Jurkat, Clone E6-1 (cell line): ENCODE measurements around the gene CLIP1.
A peak's percentile ranks its signal among the peaks of the same experiment; 100 is the strongest.
"Not testable (repeated sequence)": the region's sequence is repeated elsewhere in the genome, so short reads cannot be mapped to it uniquely, and the experiment has no call there.

Experiments used
- DNase-seq: peaks from one replicate; pipeline ENCODE4 v3.0.0-alpha.2; 2011; ENCODE audit warnings: low read depth, low spot score
- H3K4me3 ChIP-seq: 2 replicates; pipeline ENCODE4 v1.5.1; 2011; ENCODE audit warnings: mild to moderate bottlenecking, low read length, control low read depth, moderate library complexity

CLIP1 gene

DNA sequence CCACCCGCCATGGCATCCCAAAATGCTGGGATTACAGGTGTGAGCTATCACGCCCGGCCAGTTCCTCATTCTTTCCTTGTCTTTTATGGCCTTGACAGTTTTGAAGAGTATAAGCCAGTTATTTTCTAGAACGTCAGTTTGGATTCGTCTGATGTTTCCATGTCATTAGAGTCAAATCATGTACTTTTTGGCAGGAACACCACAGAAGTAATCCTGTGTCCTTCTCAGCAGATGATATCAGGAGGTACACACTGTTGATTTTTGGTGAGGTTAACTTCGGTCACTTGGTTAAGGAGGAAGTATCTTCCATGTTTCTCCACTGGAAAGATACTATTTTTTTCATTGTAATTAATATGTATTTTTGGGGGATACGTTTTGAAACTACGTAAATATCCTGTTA, 131.0 kb downstream of the CLIP1 start:
- H3K4me3 ChIP-seq = no peak overlapping the region
- DNase-seq = no peak

DNA sequence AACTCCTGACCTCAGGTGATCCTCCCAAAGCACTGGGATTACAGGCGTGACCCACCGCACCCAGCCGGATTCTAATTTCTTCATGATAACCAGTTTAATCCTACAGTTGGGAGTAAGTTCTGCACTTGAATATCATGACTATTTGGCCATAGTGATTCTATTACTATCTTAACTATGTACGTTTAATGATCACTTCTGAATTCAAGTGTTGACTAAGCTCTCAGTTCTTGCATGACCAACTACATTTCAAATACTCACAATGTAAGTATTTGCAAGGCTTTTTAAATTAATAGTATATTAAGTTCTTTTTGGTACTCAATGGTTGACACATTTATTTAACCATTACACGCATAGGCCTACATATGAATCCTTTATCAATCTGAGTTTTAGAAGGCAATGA, 138.8 kb downstream of the CLIP1 start:
- DNase-seq = no peak
- no peak overlapping the region for H3K4me3 ChIP-seq

DNA sequence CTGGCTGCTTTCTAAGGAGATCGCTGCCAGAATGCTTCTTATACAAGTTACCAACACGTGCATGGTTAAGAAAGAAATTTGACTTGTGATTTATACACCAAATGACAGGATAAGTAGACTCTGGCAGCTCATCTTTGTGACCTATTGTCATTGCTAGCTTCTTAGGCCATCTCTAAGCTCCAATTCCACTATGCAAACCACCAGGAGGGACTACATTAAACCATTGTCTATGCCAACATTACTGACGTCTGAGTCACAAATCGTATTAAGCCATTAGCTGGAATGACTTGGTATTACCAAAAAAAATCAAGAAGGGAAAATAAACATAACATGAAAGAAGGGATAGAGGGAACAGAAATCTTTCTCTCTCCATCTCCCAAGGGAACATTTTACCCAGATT, 140.4 kb downstream of the CLIP1 start:
- no peak for DNase-seq
- no peak overlapping the region for H3K4me3 ChIP-seq

DNA sequence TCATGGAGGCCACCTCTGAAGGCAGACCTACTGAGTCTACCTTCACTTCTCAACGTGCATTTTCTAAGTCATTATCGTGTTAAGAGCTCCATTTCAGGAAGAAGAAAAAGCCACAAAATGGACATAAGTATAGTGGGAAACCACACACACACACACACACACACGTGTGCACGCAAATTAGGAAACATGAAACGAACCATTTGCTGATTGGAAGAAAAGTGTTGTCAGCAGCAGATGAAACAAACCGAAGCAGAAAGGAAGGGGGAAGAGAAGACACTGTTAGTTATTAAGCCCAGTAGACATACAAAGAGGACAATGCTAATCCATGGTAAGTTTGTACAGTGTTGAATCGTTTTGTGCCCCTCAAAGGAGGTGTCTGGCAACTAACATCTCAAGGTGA, 146.2 kb downstream of the CLIP1 start:
- H3K4me3 ChIP-seq = no peak overlapping the region
- no peak for DNase-seq

DNA sequence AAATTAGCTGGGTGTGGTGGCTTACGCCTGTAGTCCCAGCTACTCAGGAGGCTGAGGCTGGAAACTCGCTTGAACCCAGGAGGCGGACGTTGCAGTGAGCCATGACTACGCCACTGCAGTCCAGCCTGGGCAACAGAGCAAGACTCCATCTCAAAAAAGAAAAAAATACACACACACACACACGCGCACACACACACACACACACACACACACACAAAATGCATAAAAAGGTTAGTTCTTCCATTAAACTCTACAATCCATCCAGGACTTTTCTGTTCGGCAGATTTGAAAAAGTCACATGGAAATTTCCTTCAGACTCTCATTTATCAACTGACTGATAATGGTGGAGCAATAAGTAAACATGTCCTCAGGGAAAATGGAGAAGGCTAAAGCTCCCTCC, 147.0 kb downstream of the CLIP1 start:
- no peak overlapping the region for H3K4me3 ChIP-seq
- no peak for DNase-seq

DNA sequence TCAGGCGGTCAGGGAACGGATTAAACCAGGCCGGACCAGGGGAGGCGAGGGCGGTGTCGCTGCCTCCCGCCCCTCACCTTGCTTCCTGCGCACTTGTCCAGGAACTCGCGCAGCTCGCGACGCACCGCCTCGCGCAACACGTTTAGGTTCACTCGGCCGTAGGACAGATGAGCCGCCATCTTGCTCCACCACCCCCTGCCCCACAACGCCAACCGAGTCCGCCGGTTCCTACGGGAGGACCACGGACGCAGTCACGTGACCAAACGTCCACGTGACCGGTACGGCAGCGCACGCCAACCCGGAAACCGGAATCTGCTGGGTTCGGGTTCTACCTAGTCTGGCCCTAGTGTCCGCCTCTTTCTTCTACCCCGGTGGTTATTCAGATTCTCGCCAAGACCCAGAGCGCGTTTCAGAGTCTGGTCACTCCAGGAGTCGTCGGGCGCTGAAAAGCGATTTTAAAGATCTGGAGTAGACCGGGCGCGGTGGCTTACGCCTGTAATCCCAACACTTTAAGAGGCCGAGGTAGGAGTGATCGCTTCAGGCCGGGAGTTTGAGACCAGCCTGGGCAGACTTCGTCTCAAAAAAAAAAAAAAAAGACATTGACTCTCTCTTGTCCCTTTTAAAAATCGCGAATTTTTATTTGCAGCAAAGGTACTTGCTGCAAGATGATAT, 156.1 kb downstream of the CLIP1 start, which contains the start of gene VPS33A:
Gene VPS33A, minus strand, starts transcription at position 265 of the 672 bp plus-strand sequence. Its CDS starts 86 bp downstream, at position 179.
- peak within 1 kb of the TSS; percentile 93 for H3K4me3 ChIP-seq
- peak; percentile 98 for DNase-seq

DNA sequence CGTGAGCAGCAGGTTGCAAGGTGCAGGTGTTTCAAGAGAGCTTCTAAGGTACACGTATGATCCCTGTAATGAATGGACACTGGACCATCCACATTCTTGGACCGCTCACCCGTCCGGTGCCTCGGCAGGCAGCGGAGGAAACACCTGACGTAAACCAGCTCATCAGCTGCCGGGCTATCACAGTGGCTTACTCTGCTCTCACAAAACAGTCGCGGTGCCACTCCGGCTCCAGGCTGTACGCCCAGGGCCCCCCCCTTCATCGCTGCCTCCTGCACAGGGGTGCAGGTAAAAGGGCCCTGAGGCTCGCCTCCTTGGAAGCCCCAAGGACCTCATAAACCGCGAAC, 156.6 kb downstream of the CLIP1 start:
- DNase-seq = no peak
- H3K4me3 ChIP-seq = peak overlapping the region; percentile 93

DNA sequence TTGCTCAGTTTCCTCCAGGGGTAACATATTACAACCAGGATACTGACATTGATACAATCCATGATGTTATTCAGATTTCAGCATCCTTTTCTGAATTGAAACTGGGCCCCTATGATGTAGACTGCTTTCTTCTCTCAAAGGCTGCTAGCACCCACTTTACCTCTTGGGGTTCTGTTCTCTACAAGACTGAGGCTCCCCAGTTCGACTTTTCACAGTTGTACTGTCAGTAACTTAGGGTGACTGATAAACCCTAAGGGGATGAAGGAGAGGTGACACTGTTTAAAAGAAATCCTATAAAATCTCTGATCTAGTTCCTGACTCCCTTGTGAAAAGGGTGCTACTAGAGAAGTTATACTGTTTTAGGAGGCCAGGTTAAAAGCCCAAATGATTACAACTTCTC, 157.0 kb downstream of the CLIP1 start:
- DNase-seq = no peak
- peak overlapping the region; percentile 93 for H3K4me3 ChIP-seq

DNA sequence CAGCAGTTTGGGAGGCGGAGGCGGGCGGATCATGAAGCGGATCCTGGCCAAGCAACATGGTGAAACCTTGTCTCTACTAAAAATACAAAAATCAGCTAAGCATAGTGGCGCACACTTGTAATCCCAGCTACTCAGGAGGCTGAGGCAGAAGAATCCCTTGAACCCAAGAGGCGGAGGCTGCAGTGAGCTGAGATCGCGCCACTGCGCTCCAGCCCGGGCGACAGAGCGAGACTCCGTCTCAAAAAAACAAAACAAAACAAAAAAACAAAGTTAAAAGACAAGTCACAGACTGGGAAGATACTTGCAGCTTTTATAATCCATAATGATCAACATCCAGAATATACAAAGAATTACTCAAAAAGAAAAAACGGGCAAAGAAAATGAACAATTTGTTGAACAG, 161.7 kb downstream of the CLIP1 start:
- not testable (repeated sequence) for H3K4me3 ChIP-seq, DNase-seq

DNA sequence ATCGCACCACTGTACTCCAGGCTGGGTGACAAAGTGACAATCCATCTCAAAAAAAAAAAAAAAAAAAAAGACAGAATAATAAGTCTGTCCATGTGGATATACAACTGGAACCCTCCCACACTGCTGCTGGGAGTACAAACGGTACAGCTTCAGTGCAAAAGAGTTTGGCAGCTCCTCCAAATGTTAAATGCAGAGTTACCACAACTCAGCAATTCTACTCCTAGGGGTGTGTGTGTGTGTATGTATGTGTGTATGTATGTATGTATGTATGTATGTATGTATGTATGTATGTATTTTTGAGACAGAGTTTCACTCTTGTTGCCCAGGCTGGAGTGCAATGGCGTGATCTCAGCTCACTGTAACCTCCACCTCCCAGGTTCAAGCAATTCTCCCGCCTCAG, 163.5 kb downstream of the CLIP1 start:
- not testable (repeated sequence) for DNase-seq, H3K4me3 ChIP-seq

DNA sequence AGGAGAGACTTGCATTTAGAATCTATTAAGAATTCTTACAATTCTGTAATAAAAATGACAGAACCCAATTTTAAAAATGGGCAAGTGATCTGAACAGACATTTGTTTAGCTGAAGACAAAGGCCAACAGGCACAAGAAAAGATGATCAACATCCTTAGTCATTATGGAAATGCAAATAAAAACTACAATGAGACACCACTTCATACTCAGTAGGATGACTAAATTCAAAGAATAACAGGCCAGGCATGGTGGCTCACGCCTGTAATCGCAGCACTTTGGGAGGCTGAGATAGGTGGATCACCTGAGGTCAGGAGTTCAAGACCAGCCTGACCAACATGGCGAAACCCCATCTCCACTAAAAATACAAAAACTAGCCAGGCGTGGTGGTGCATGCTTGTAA, 164.0 kb downstream of the CLIP1 start:
- not testable (repeated sequence) for DNase-seq, H3K4me3 ChIP-seq

DNA sequence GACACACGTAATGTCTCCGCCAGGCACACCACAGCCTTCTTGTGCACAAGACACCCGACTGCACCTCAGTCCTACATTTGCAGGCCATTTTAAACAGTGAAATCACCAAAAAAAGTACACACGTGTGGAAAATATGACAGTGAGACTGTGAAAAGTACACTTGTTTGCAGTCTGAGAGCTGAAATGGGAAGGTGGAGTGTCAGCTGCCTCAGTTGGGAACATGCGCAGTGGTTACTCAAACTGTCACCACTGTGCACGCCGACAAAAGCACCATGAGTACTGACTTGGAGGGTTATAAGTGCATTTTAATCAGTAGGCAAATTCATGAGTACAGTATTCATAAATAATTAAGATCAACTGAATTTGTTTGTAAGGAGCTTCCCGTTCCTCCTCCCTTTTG, 171.9 kb downstream of the CLIP1 start:
- DNase-seq = no peak
- no peak overlapping the region for H3K4me3 ChIP-seq

DNA sequence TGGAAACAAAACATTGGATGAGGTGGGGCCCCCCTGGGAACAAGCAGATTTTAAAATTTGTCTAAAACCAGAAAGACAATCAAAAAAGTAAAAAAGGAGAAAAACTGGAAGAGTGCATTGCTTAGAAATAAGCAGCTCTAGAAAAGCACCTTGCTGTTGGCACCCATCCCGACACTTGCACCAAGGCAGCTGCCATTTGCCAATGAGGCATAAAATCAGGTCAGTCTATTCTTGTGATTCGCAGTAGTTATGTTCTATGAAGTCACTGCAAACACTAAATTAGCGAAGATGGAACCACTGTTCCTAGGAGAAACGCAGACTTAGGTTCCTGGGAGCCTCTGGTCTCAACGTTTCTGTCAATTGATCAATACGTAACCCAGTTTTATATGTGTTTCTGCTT, 172.4 kb downstream of the CLIP1 start:
- H3K4me3 ChIP-seq = no peak overlapping the region
- no peak for DNase-seq

DNA sequence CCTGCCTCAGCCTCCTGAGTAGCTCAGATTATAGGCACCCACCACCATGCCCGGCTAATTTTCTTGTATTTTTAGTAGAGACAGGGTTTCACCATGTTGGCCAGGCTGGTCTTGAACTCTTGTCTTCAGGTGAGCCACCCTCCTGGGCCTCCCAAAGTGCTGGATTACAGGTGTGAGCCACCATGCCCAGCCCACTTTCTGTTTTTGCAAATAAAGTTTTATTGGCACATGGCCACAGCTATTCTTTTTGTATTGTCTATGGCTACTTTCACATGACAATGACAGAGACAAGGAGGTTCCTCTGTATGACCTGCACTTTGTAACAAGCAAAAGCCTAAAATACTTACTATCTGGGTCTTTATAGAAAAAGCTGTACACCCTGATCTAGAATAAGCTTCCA, 176.9 kb downstream of the CLIP1 start:
- no peak overlapping the region for H3K4me3 ChIP-seq
- no peak for DNase-seq

DNA sequence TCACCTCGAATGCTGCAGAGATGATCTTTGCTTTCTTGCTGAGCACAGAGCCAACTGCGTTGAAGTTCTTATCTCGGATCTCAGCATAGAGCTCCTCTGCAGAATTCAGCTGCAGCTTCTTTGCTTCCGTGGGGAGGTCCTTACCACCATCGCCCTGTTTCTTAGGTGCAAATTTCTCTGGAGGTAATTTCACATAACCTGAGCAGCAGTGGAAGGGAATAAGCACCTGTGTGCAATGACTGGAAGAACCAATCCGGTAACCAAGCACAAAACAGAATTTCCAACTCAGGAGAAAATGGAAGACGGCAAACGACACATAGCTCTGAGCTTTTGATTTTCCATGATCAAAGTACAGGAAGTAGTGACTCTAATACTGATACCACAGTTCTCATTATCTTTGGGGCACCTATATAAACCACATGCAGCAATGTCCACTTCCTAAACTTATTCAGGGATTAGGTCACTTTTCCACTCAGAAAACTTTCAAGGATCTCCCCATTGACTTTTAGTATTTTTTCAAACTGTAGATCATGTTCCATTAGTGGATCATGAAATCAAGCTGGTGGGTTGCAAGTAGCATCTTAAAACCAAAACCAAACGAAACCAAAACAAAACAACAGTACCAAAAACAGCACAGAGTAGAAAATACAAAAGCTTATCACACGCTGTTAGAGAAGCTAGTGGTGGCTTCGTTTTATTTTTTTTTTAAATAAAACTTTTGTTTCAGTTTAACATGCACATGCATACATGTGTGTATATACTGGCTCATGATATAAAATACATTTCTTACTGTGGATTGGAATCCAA, 177.7 kb downstream of the CLIP1 start:
- peak overlapping the region; percentile 41 for H3K4me3 ChIP-seq
- peak; percentile 49 for DNase-seq

DNA sequence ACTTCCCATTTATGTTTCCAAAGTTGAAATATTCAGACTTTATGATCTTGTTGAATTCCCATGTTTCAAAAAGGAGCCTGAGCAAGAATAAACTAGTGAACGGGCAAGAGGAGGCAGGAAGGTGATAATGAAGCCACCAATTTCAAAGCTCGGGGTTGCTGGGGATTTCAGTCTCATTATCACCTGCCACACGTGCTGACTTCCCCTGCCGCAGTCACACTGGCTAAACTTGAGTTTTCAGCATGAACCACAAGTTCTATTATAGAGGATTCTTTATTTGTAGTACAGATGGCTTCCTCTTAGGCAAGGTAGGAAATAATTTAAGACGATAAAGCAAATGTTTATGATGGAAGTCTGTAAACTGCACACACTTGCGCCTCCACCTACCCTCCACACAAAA, 178.5 kb downstream of the CLIP1 start:
- H3K4me3 ChIP-seq = peak overlapping the region; percentile 41

DNA sequence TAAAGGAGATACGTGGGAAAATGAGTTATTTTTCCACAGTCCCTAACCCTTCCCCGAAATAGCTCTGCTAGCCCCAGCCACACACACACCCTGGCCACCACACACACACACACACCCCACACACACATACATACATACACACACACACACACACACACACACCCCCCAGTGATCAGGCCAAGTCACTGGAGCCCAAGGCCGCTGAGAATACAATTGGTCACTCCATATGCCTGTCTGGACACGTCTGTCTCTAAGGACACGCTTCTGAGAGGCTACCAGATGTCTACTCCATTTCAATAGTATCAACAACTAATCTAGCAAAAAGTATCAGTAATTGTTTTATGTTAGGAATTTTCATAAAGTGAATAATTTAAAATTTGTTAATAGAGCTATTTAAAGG, 183.6 kb downstream of the CLIP1 start:
- no peak for DNase-seq
- H3K4me3 ChIP-seq = no peak overlapping the region

More for the DNA sequence above, 178.5 kb downstream of the CLIP1 start:
- peak; percentile 48 for DNase-seq

DNA sequence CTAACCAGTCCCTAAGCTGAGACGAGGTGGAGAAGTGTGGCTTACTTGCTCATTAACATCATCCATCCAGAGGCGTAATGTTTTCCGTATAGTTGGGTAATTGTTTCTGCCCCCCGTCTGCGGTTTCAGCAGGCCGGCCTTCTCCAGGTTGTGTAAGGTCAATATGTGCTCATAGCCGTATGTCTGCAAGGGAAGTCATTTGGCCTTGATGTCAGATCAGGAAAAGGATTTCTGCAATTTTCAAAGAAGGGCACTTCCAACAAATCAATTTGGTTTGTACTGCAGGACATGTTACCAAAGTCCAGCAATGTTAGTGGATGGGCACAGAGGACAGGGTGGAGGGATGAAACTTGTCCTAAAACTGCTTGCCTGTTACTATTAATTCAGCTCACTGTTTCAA, 186.7 kb downstream of the CLIP1 start:
- no peak for DNase-seq
- no peak overlapping the region for H3K4me3 ChIP-seq

DNA sequence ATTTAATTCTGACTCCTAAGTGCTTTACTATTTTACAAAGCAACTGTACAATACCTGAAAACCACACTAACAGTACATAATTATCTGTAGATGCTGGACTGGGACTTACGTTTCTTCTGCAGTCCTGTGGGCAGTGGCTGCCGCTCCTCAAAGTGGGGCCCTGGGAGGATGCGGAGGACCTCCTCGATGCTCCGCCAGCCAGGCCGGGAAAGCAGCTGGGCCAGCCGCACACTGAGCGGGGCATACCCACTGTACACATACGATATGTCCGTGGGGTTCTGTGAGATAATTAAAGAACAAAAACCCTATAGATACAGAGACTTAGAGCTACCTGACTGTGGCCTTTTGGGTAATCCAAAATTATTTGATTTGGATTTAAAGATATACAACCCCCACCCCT, 189.8 kb downstream of the CLIP1 start:
- no peak overlapping the region for H3K4me3 ChIP-seq
- DNase-seq = no peak

DNA sequence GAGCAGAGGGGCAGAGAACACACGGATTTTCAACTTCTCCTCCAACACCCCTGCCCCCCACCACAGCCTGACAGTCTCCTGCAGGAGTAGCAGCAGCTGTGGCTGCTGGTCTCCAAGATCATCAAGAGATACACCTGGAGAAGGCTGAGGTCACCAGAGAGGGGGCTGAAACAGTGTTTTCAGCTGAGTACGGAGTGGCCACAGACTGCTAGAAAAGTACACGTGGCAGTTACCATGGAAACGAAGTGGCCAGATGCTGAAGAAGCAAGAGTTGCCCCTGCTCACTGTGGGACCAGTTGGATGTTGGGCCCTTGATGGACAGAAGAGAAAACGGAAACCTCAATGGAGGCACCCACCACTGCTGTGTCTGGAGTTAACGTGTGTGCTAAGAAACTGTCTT, 191.7 kb downstream of the CLIP1 start:
- H3K4me3 ChIP-seq = no peak overlapping the region
- no peak for DNase-seq

DNA sequence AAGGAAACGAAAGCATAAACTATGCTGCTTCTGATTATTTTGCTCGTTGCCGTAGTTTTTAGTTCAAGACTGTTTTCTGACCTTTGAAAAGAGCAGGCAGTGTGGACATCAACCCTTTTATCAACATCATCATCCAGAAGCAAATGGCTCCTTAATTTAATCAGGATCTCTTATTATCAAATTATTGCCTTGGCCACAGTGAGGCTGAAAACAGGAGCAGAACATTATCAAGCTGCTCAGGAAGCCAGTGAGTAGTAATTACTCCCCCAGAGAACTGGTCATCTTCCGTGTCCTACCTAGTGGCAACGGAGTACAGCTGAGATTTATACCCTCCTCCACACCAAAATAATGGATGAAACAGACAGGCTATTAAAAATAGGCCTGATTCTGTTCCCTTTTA, 194.4 kb downstream of the CLIP1 start:
- H3K4me3 ChIP-seq = peak overlapping the region; percentile 46
- DNase-seq = no peak
